ENCODE results near the gene DNAH11. TPM values are rescaled to one million over a fixed set of nuclear protein-coding genes. Genes with fewer than 3 reads are reported as not detected.

Gene DNAH11
- total RNA-seq, 6 donors from 2014 or later: 4.2 to 45.5 (median 12.0) TPM

DNA sequence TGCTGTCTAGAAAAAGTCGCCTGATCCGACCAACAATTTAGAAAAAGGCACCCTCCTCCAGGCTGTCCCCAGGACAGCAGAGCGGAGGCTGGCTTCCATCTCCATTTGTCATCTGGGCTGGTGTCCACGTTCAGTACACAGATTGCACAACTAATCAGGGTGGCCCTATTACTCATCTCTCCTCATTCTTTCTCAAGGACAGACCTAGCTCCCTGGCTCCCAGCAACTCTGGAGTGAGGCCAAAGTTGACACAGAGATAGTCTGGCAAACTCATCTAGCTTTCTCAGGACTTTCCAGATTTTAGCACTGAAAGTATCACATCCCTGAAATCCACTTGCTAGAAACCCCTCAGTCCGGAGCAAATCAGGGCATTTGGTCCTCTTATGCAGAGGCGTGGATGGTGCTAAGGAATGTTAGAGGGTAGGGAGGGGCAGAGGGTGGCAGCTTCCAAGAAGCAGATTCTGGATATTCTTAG is 75.1 kb downstream of the DNAH11 start:
- H3K27me3 ChIP-seq: no peaks in the 10 kb centered on the region
- peak in 1 of 2 donors; percentile 67 for DNase-seq
- H3K4me3 ChIP-seq: no peak overlapping the region
- WGBS, 2 donors: 64 to 69% methylated on average over 6 of the region's 6 CpGs
- peaks cover 0 to 16% (median 5%) of the 10 kb centered on the region in 4 donors for H3K4me1 ChIP-seq
- peak overlapping the region; percentile 63 to 79 (median 68) for H3K27ac ChIP-seq
- TF ChIP-seq POLR2AphosphoS5 (IDR thresholded peaks at IDR 0.05): peak; percentile 33 to 70
- TF ChIP-seq EP300 (IDR thresholded peaks at IDR 0.05): peak in 1 of 4 donors; percentile 57
- no peak for TF ChIP-seq POLR2A (IDR thresholded peaks at IDR 0.05)
- no peaks in the 10 kb centered on the region for H3K36me3 ChIP-seq
- H3K9me3 ChIP-seq: no peaks in the 10 kb centered on the region
- peak; percentile 90 to 92 for ATAC-seq (ENCODE audit: low FRiP score in 2 of 2)

DNA sequence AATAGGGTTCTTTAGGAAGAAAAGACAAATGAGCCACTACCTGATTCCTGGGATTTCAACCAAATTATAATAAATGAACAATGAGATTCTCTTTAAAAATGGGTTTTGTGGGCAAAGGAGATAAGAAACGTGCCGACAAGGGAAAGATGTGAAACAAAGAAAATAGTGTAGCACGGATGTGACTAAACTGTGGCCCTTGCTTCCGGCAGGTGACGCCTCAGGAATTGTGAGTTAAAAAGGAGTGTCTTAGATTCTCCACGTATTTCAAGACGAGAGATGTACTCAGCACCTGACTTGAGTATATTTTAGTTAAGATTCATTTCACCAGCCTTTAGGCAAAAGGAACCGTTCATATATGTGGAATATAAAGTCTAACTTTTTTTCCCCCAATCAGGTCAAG is 75.9 kb downstream of the DNAH11 start:
- ATAC-seq (ENCODE audit: low FRiP score in 2 of 2) (no peak), DNase-seq (no peak)
- 89 to 92% methylated on average over 8 of the region's 8 CpGs for WGBS, 2 donors
- Histone ChIP-seq H3K36me3 (no peaks in the 10 kb centered on the region), H3K4me1 (peaks cover 0 to 16% (median 5%) of the 10 kb centered on the region in 4 donors), H3K4me3 (no peak overlapping the region), H3K27me3 (no peaks in the 10 kb centered on the region), H3K27ac (peak overlapping the region in 1 of 4 donors; percentile 51), H3K9me3 (no peaks in the 10 kb centered on the region)
- TF ChIP-seq EP300 (IDR thresholded peaks at IDR 0.05) (no peak), POLR2AphosphoS5 (IDR thresholded peaks at IDR 0.05) (no peak), POLR2A (IDR thresholded peaks at IDR 0.05) (no peak)
- TF ChIP-seq, protein P1, sequence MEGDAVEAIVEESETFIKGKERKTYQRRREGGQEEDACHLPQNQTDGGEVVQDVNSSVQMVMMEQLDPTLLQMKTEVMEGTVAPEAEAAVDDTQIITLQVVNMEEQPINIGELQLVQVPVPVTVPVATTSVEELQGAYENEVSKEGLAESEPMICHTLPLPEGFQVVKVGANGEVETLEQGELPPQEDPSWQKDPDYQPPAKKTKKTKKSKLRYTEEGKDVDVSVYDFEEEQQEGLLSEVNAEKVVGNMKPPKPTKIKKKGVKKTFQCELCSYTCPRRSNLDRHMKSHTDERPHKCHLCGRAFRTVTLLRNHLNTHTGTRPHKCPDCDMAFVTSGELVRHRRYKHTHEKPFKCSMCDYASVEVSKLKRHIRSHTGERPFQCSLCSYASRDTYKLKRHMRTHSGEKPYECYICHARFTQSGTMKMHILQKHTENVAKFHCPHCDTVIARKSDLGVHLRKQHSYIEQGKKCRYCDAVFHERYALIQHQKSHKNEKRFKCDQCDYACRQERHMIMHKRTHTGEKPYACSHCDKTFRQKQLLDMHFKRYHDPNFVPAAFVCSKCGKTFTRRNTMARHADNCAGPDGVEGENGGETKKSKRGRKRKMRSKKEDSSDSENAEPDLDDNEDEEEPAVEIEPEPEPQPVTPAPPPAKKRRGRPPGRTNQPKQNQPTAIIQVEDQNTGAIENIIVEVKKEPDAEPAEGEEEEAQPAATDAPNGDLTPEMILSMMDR (IDR thresholded peaks at IDR 0.05): no peak

DNA sequence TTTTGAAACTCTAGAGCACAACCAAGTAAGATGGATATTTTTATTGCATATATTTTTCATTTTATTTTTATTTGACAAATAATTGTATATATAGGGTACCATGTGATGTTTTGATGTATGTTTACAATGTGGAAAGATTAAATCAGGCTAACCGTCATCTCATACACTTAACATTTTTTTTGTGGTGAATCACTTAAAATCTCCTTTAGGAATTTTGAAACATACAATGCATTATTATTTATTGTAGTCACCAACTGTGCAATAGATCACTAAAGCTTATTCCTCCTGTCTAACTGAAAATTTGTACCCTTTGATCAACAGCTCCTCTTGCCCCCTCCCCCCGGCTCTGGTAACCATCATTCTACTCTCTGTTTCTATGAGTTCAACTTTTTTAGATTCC is 77.2 kb downstream of the DNAH11 start:
- Histone ChIP-seq H3K27ac (no peak overlapping the region), H3K9me3 (no peaks in the 10 kb centered on the region), H3K36me3 (no peaks in the 10 kb centered on the region), H3K4me3 (no peak overlapping the region), H3K4me1 (peaks cover 0 to 16% (median 5%) of the 10 kb centered on the region in 4 donors), H3K27me3 (no peaks in the 10 kb centered on the region)
- WGBS, 2 donors: 90% methylated on average over 2 of the region's 2 CpGs
- TF ChIP-seq POLR2AphosphoS5 (IDR thresholded peaks at IDR 0.05): no peak
- no peak for TF ChIP-seq POLR2A (IDR thresholded peaks at IDR 0.05)
- TF ChIP-seq, protein P1 (IDR thresholded peaks at IDR 0.05): no peak
- no peak for TF ChIP-seq EP300 (IDR thresholded peaks at IDR 0.05)
- ATAC-seq (ENCODE audit: low FRiP score in 2 of 2) (no peak), DNase-seq (no peak)

DNA sequence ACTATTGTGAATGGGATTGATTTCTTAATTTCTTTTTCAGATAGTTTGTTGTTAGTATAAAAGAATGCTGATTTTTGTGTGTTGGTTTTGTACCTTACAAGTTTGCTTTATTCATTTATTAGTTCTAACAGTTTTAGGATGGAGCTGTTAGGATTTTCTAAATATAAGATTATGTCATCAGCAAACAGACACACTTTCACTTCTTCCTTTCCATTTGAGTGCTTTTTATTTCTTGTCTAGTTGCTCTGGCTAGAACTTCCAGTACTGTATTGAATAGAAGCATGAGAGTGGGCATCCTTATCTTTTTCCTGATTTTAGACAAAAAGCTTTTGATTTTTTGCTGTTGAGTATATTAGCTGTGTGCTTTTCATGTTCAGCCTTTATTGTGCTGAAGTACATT is 81.5 kb downstream of the DNAH11 start:
- Histone ChIP-seq H3K36me3 (no peaks in the 10 kb centered on the region), H3K4me3 (no peak overlapping the region), H3K4me1 (no peaks in the 10 kb centered on the region), H3K27me3 (no peaks in the 10 kb centered on the region), H3K9me3 (no peaks in the 10 kb centered on the region), H3K27ac (no peak overlapping the region)
- ATAC-seq (ENCODE audit: low FRiP score in 2 of 2) (no peak), DNase-seq (no peak)
- TF ChIP-seq, protein P1 (IDR thresholded peaks at IDR 0.05): no peak
- TF ChIP-seq POLR2AphosphoS5 (IDR thresholded peaks at IDR 0.05) (no peak), POLR2A (IDR thresholded peaks at IDR 0.05) (no peak), EP300 (IDR thresholded peaks at IDR 0.05) (no peak)

DNA sequence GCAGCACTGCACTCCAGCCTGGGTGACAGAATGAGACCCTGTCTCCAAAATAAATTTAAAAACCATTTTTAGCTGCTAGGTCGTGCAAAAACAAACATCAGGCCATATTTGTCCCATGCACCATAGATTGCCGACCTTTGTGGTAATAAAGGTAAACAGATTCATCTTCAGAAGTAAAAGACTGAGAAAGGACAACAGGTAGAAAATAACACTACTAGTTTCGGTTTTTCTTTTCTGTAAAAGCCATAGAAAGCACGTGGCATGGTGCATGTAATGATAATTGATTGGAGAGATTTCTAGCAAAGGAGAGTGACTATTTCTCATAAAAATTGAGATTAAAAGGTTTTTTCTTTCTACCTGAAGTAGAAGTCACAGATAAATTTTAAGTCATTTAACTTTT is 93.9 kb downstream of the DNAH11 start:
- no peak for ATAC-seq (ENCODE audit: low FRiP score in 2 of 2)

More for the DNA sequence above, 93.9 kb downstream of the DNAH11 start:
- Histone ChIP-seq H3K4me1 (no peaks in the 10 kb centered on the region), H3K27me3 (no peaks in the 10 kb centered on the region), H3K36me3 (no peaks in the 10 kb centered on the region), H3K4me3 (no peak overlapping the region), H3K27ac (no peak overlapping the region), H3K9me3 (no peaks in the 10 kb centered on the region)
- WGBS, 2 donors: 67 to 68% methylated on average over 4 of the region's 4 CpGs
- no peak for DNase-seq
- no peak for TF ChIP-seq POLR2A (IDR thresholded peaks at IDR 0.05)
- TF ChIP-seq EP300 (IDR thresholded peaks at IDR 0.05): no peak
- TF ChIP-seq, protein P1 (IDR thresholded peaks at IDR 0.05): no peak
- TF ChIP-seq POLR2AphosphoS5 (IDR thresholded peaks at IDR 0.05): no peak

Measured in upper lobe of left lung (tissue), 6 donors.